GM12872 (cell line): ENCODE results near the gene UBE2J2.

ENCODE experiments used
- CTCF ChIP-seq: IDR thresholded peaks from 3 replicates; pipeline ENCODE4 v1.5.1; 2011; ENCODE audit warnings: low read depth, mild to moderate bottlenecking, low read length, moderate library complexity; ENCODE audit not compliant: insufficient read depth

The UBE2J2 gene

GRCh38 chr1:1226566-1227362 lies 46.9 kb downstream of the UBE2J2 start:
- no peak for TF ChIP-seq CTCF

- no peak for TF ChIP-seq CTCF
Measured at GRCh38 chr1:1225913-1226312, 47.7 kb downstream of the UBE2J2 start.

- TF ChIP-seq CTCF: no peak
Measured at GRCh38 chr1:1225238-1225845, 48.3 kb downstream of the UBE2J2 start.

GRCh38 chr1:1223891-1224290 lies 49.8 kb downstream of the UBE2J2 start:
- no peak for TF ChIP-seq CTCF

- no peak for TF ChIP-seq CTCF
Measured at GRCh38 chr1:1223321-1223720, 50.3 kb downstream of the UBE2J2 start.

GRCh38 chr1:1222575-1223225 lies 51.0 kb downstream of the UBE2J2 start:
- no peak for TF ChIP-seq CTCF

GRCh38 chr1:1221887-1222574 lies 51.6 kb downstream of the UBE2J2 start:
- TF ChIP-seq CTCF: no peak
